ENCODE results near the gene OR1I1. TPM values are rescaled to one million over a fixed set of nuclear protein-coding genes. Genes with fewer than 3 reads are reported as not detected.

The OR1I1 gene
- total RNA-seq, 1 donor: not detected

- H3K4me3 ChIP-seq (ENCODE audit: low read depth, low read length): peak overlapping the region; percentile 91
- no peak for DNase-seq (ENCODE audit: low read depth)
- TF ChIP-seq CTCF (IDR thresholded peaks at IDR 0.05; ENCODE audit: insufficient read depth, low read length): no peak
These were observed 42.7 kb downstream of the OR1I1 start for GRCh38 chr19:15124572-15125231.

- H3K4me3 ChIP-seq (ENCODE audit: low read depth, low read length): peak overlapping the region; percentile 91
- DNase-seq (ENCODE audit: low read depth): peak; percentile 97
- peak; percentile 1 for TF ChIP-seq CTCF (IDR thresholded peaks at IDR 0.05; ENCODE audit: insufficient read depth, low read length)
These were observed 43.4 kb downstream of the OR1I1 start for GRCh38 chr19:15125232-15126067.

- DNase-seq (ENCODE audit: low read depth): peak; percentile 61
- TF ChIP-seq CTCF (IDR thresholded peaks at IDR 0.05; ENCODE audit: insufficient read depth, low read length): no peak
- peak overlapping the region; percentile 48 for H3K4me3 ChIP-seq (ENCODE audit: low read depth, low read length)
These were observed 44.3 kb downstream of the OR1I1 start for GRCh38 chr19:15126131-15126910.

GRCh38 chr19:15128162-15128770 is 46.3 kb downstream of the OR1I1 start:
- H3K4me3 ChIP-seq (ENCODE audit: low read depth, low read length): no peak overlapping the region
- no peak for DNase-seq (ENCODE audit: low read depth)
- no peak for TF ChIP-seq CTCF (IDR thresholded peaks at IDR 0.05; ENCODE audit: insufficient read depth, low read length)

GRCh38 chr19:15129856-15130585 is 48.0 kb downstream of the OR1I1 start:
- no peak for DNase-seq (ENCODE audit: low read depth)
- H3K4me3 ChIP-seq (ENCODE audit: low read depth, low read length): no peak overlapping the region
- no peak for TF ChIP-seq CTCF (IDR thresholded peaks at IDR 0.05; ENCODE audit: insufficient read depth, low read length)
